ENCODE results near the gene SYTL1. TPM values are rescaled to one million over a fixed set of nuclear protein-coding genes. Genes with fewer than 3 reads are reported as not detected.
A peak's percentile ranks its signal among the peaks of the same experiment; 100 is the strongest.

Gene SYTL1
- total and polyA plus RNA-seq, 5 donors from 2014 or later, result 91.0 to 191 (median 122) TPM

DNA sequence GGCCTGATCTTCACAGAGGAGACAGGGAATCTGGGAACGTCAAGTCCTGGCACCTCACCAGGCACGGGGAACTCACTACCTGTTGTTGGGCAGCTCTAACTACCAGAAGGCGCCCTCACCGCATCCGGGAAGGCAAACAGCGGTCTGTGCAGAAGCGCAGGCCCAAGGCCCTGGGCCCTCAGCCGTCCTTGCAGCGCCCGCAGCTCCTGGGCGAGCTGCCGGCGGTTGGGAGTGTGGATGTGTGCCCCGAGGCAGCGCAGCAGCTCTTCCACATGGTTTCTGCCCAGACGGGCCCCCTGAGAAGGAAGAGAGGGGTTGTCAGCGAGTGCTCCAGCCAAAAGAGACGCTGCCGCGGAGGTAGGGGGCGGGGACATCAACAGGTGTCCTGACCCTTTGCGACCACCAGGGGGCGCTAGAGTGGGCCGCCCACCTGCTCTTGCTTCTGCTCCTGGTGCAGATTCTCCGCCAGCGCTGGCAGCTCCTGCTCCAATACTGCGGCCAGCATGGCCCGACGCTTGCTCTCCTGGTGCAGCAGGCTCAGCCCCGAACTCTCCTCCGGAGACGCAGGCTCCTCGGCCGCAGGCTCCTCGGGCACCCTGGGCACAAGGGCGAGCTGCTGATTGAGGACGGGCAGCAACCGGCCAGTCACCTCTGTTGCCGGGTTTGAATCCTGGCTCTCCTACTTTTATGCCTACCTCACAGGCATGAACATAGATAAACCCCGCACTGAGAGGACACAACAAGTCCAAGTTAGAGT lies 15.6 kb downstream of the SYTL1 start:
- H3K9me3 Mint-ChIP-seq, result no peaks in the 10 kb centered on the region
- H3K4me3 Mint-ChIP-seq, result peak overlapping the region; percentile 79 to 89 (median 83)
- H3K27me3 ChIP-seq (ENCODE audit: control insufficient read depth, insufficient read depth, low read length), result no peaks in the 10 kb centered on the region
- peak overlapping the region; percentile 56 to 83 (median 75) for H3K27ac Mint-ChIP-seq
- ATAC-seq (ENCODE audit: low read depth in 2 of 2) (peak; percentile 73 to 81), DNase-seq (peak; percentile 72 to 87 (median 84))
- peaks cover 0 to 66% (median 26%) of the 10 kb centered on the region in 4 donors for H3K4me1 Mint-ChIP-seq
- peaks cover 45% of the 10 kb centered on the region for H3K4me1 ChIP-seq (ENCODE audit: control insufficient read depth, insufficient read depth, low read length, poor library complexity, severe bottlenecking)
- peaks cover 4% of the 10 kb centered on the region for H3K27me3 Mint-ChIP-seq
- peaks cover 3% of the 10 kb centered on the region for H3K36me3 Mint-ChIP-seq
- no peaks in the 10 kb centered on the region for H3K9me3 ChIP-seq (ENCODE audit: control insufficient read depth in 2 of 2, low read length in 2 of 2)
- peak overlapping the region; percentile 37 for H3K4me3 ChIP-seq (ENCODE audit: low read depth, low read length)
- H3K27ac ChIP-seq (ENCODE audit: insufficient read depth, low read length, poor library complexity, severe bottlenecking), result peak overlapping the region; percentile 65
- H3K36me3 ChIP-seq (ENCODE audit: control insufficient read depth, insufficient read depth, low read length), result no peaks in the 10 kb centered on the region

DNA sequence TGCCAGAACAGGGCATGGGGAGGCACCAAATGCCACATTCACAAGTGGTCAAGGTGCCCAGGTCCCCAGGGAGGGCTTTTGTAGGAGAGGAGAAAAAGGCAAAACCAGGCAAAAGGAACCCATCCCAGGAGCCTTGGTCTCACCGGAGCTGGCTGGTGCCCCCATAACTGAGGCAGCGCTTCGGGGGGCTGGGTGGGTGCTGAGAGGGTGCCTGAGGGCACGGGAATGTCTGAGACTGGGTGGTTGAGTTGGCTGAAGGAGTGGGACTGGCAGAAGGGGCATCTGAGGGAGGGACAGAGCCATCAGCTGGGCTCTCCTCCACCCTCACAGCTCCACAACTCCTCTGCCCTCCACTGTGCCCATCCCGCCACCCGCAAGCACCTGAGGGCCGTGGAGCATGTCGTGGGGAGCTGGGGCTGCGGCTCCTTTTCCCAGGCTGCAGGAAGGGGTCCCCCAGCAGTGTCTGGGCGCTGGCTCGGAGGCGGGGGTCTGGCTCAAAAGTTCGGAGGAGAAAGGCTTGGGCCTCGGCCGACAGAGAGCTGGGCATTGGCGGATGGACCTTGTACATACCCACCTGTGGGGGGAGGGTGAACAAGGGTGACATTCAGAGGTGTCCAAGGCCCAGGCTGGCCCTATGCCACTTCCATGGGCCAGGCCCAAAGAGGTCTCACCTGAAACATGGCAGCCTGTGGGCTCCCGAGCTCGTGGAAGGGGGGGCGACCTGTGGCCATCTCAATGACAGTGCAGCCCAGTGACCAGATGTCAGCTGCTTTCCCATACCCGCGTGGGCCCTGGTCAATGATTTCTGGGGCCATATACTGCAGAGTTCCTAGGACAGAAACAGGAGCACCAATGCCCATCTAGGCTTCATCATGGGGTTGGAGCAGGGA lies 16.5 kb downstream of the SYTL1 start:
- Histone ChIP-seq H3K36me3 (ENCODE audit: control insufficient read depth, insufficient read depth, low read length) (no peaks in the 10 kb centered on the region), H3K27me3 (ENCODE audit: control insufficient read depth, insufficient read depth, low read length) (no peaks in the 10 kb centered on the region), H3K27ac (ENCODE audit: insufficient read depth, low read length, poor library complexity, severe bottlenecking) (no peak overlapping the region), H3K4me1 (ENCODE audit: control insufficient read depth, insufficient read depth, low read length, poor library complexity, severe bottlenecking) (peaks cover 45% of the 10 kb centered on the region), H3K4me3 (ENCODE audit: low read depth, low read length) (no peak overlapping the region), H3K9me3 (ENCODE audit: control insufficient read depth in 2 of 2, low read length in 2 of 2) (no peaks in the 10 kb centered on the region)
- Mint-ChIP-seq H3K27me3 (peaks cover 4% of the 10 kb centered on the region), H3K27ac (peak overlapping the region in 2 of 3 donors; percentile 60 to 61), H3K4me1 (peaks cover 0 to 69% (median 26%) of the 10 kb centered on the region in 4 donors), H3K36me3 (peaks cover 3% of the 10 kb centered on the region), H3K4me3 (peak overlapping the region; percentile 79 to 91 (median 84)), H3K9me3 (no peaks in the 10 kb centered on the region)
- ATAC-seq (ENCODE audit: low read depth in 2 of 2), result no peak
- DNase-seq, result no peak

DNA sequence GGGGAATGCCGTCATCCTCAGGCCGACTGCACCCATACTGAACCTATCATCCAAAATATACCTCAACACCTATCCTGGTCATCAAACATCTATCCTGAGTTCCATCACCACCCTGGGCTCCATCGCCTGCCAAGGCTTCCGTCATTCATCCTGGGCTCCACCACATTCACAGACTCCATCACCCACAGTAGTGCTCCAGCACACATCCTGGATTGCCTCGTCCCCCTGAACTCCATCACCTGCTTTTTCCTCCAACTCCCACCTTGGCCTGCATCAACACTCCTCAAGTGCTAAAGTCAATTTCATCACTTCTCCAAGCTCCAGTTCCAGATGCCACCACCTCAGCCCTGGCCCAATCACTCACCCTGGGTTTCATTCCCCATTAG lies 17.1 kb downstream of the SYTL1 start:
- peaks cover 45% of the 10 kb centered on the region for H3K4me1 ChIP-seq (ENCODE audit: control insufficient read depth, insufficient read depth, low read length, poor library complexity, severe bottlenecking)

DNA sequence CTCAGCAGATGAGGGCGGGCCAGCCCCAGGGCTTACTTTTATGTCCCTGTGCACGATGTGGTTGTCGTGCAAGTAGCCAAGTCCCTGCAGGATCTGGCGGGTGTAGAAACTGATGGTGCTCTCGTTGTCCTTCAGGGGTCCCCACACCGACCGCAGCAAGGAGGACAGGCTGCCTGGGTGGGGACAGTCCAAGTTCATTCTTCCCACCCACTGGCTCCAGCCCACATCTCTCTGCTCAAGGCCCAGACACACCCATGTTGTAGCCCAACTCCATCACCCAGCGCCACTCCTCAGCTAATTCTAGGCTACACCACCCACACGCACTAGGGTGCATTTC lies 18.0 kb downstream of the SYTL1 start:
- Mint-ChIP-seq H3K4me3 (peak overlapping the region; percentile 59 to 91 (median 82)), H3K27me3 (peaks cover 4% of the 10 kb centered on the region), H3K36me3 (no peaks in the 10 kb centered on the region), H3K9me3 (no peaks in the 10 kb centered on the region), H3K4me1 (peaks cover 0 to 70% (median 25%) of the 10 kb centered on the region in 4 donors), H3K27ac (peak overlapping the region in 2 of 3 donors; percentile 61 to 96)
- Histone ChIP-seq H3K4me3 (ENCODE audit: low read depth, low read length) (peak overlapping the region; percentile 61), H3K27ac (ENCODE audit: insufficient read depth, low read length, poor library complexity, severe bottlenecking) (no peak overlapping the region), H3K36me3 (ENCODE audit: control insufficient read depth, insufficient read depth, low read length) (no peaks in the 10 kb centered on the region), H3K27me3 (ENCODE audit: control insufficient read depth, insufficient read depth, low read length) (no peaks in the 10 kb centered on the region), H3K4me1 (ENCODE audit: control insufficient read depth, insufficient read depth, low read length, poor library complexity, severe bottlenecking) (peaks cover 47% of the 10 kb centered on the region), H3K9me3 (ENCODE audit: control insufficient read depth in 2 of 2, low read length in 2 of 2) (no peaks in the 10 kb centered on the region)
- DNase-seq (no peak), ATAC-seq (ENCODE audit: low read depth in 2 of 2) (no peak)

More for the DNA sequence above, 17.1 kb downstream of the SYTL1 start:
- Histone ChIP-seq H3K36me3 (ENCODE audit: control insufficient read depth, insufficient read depth, low read length) (no peaks in the 10 kb centered on the region), H3K27ac (ENCODE audit: insufficient read depth, low read length, poor library complexity, severe bottlenecking) (no peak overlapping the region), H3K27me3 (ENCODE audit: control insufficient read depth, insufficient read depth, low read length) (no peaks in the 10 kb centered on the region), H3K4me3 (ENCODE audit: low read depth, low read length) (no peak overlapping the region), H3K9me3 (ENCODE audit: control insufficient read depth in 2 of 2, low read length in 2 of 2) (no peaks in the 10 kb centered on the region)
- Mint-ChIP-seq H3K27me3 (peaks cover 4% of the 10 kb centered on the region), H3K27ac (peak overlapping the region in 2 of 3 donors; percentile 60 to 61), H3K9me3 (no peaks in the 10 kb centered on the region), H3K4me1 (peaks cover 0 to 66% (median 25%) of the 10 kb centered on the region in 4 donors), H3K36me3 (no peaks in the 10 kb centered on the region), H3K4me3 (peak overlapping the region in 3 of 4 donors; percentile 39 to 91 (median 78))
- DNase-seq (no peak), ATAC-seq (ENCODE audit: low read depth in 2 of 2) (no peak)

DNA sequence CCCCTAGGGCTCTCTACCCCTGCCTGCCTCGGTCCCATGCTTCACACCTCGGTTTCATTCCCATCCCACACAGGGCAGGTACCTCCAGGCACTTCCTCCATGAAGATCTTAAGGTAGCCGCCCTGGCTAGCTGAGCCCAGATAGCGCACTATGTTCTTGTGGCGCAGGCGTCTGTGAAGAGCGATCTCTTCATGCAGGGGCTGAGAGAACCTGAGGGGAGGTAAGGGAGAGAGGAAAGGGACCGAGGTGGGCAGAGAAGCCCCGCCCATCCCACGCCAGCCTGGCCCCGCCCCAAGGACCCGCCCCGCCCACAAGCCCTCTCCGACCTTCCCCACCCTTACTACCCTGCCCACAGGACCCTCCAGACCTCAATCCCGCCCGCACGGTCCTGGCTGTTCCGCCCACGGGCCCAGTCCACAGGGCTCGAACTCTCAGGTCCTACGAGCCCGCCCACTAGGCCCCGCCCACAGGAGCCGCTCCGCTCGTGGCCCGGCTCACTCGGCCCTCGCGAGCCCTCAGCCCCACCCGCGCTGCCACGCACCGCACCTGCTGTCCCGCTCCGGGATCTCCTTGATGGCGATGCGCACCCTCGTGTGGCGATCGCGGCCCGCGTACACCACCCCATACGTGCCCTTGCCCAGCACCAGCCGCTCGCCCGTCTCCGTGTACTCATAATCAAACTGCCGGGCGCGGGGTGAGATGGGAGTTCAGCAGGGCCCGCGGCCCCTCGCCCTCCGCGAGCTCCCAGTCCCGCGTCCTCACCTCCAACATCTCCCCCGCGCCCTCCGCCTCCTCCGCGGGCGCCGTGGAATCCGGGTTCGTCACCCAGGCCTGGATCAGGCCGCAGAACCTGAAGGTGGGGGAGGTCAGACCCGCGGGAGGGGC lies 18.6 kb downstream of the SYTL1 start:
- no peaks in the 10 kb centered on the region for H3K27me3 ChIP-seq (ENCODE audit: control insufficient read depth, insufficient read depth, low read length)

DNA sequence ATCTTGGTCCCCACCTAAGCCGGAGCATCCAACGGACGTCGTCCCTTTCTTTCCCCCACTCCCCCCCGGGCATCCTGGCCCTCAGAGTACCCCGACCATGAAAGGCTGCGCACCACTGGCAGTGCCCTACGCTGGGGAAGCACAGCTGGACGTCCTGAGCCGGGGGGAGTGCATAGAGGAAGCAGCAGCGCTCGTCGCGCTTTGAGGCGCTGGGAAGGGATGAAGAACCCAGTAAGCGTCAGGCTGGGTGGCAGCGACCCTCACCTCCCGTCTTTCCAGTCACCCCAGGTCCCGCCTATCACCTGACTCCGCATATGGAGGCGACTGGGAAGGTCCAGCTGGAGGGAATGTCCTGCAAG lies 19.2 kb downstream of the SYTL1 start:
- Histone ChIP-seq H3K27me3 (ENCODE audit: control insufficient read depth, insufficient read depth, low read length) (no peaks in the 10 kb centered on the region), H3K4me1 (ENCODE audit: control insufficient read depth, insufficient read depth, low read length, poor library complexity, severe bottlenecking) (peaks cover 51% of the 10 kb centered on the region), H3K27ac (ENCODE audit: insufficient read depth, low read length, poor library complexity, severe bottlenecking) (no peak overlapping the region), H3K4me3 (ENCODE audit: low read depth, low read length) (no peak overlapping the region), H3K36me3 (ENCODE audit: control insufficient read depth, insufficient read depth, low read length) (no peaks in the 10 kb centered on the region), H3K9me3 (ENCODE audit: control insufficient read depth in 2 of 2, low read length in 2 of 2) (no peaks in the 10 kb centered on the region)
- Mint-ChIP-seq H3K4me3 (peak overlapping the region; percentile 73 to 91 (median 79)), H3K9me3 (no peaks in the 10 kb centered on the region), H3K4me1 (peaks cover 0 to 73% (median 21%) of the 10 kb centered on the region in 4 donors), H3K36me3 (no peaks in the 10 kb centered on the region), H3K27me3 (peaks cover 4% of the 10 kb centered on the region), H3K27ac (peak overlapping the region in 1 of 3 donors; percentile 83)
- DNase-seq (no peak), ATAC-seq (ENCODE audit: low read depth in 2 of 2) (no peak)

More for the DNA sequence above, 18.6 kb downstream of the SYTL1 start:
- Histone ChIP-seq H3K9me3 (ENCODE audit: control insufficient read depth in 2 of 2, low read length in 2 of 2) (no peaks in the 10 kb centered on the region), H3K36me3 (ENCODE audit: control insufficient read depth, insufficient read depth, low read length) (no peaks in the 10 kb centered on the region), H3K27ac (ENCODE audit: insufficient read depth, low read length, poor library complexity, severe bottlenecking) (peak overlapping the region; percentile 21), H3K4me3 (ENCODE audit: low read depth, low read length) (peak overlapping the region; percentile 61), H3K4me1 (ENCODE audit: control insufficient read depth, insufficient read depth, low read length, poor library complexity, severe bottlenecking) (peaks cover 51% of the 10 kb centered on the region)
- Mint-ChIP-seq H3K27ac (peak overlapping the region; percentile 61 to 96 (median 87)), H3K4me3 (peak overlapping the region; percentile 73 to 91 (median 82)), H3K36me3 (no peaks in the 10 kb centered on the region), H3K9me3 (no peaks in the 10 kb centered on the region), H3K4me1 (peaks cover 0 to 73% (median 25%) of the 10 kb centered on the region in 4 donors), H3K27me3 (peaks cover 4% of the 10 kb centered on the region)
- DNase-seq (peak; percentile 36 to 73 (median 37)), ATAC-seq (ENCODE audit: low read depth in 2 of 2) (peak in 1 of 2 donors; percentile 7)

DNA sequence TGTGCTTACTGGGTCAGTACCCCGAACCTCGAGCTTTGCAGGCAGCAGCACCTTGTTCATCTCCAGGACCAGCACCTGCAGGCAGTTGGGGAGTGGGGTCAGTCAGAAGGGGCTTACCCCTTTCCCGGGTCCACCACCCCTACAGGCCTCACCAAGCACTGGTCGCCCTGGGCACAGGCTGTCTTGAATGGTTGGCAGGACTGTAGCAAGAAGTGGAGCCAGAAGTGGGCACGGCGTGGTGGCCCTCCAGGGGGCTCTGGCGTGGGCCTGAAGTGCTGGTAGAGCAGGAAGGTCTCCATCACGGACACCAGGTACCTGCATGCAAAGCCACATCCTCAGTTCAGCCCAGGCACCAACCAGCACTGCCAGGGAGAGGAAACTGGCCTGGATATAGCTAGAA lies 19.7 kb downstream of the SYTL1 start:
- H3K4me1 ChIP-seq (ENCODE audit: control insufficient read depth, insufficient read depth, low read length, poor library complexity, severe bottlenecking), result peaks cover 47% of the 10 kb centered on the region
- ATAC-seq (ENCODE audit: low read depth in 2 of 2) (no peak), DNase-seq (no peak)
- H3K27ac ChIP-seq (ENCODE audit: insufficient read depth, low read length, poor library complexity, severe bottlenecking), result no peak overlapping the region
- no peaks in the 10 kb centered on the region for H3K36me3 ChIP-seq (ENCODE audit: control insufficient read depth, insufficient read depth, low read length)
- Mint-ChIP-seq H3K27me3 (peaks cover 4% of the 10 kb centered on the region), H3K4me3 (peak overlapping the region in 3 of 4 donors; percentile 55 to 91 (median 73)), H3K9me3 (no peaks in the 10 kb centered on the region), H3K4me1 (peaks cover 0 to 68% (median 18%) of the 10 kb centered on the region in 4 donors), H3K27ac (peak overlapping the region in 1 of 3 donors; percentile 83), H3K36me3 (no peaks in the 10 kb centered on the region)
- no peaks in the 10 kb centered on the region for H3K9me3 ChIP-seq (ENCODE audit: control insufficient read depth in 2 of 2, low read length in 2 of 2)
- H3K4me3 ChIP-seq (ENCODE audit: low read depth, low read length), result no peak overlapping the region
- H3K27me3 ChIP-seq (ENCODE audit: control insufficient read depth, insufficient read depth, low read length), result no peaks in the 10 kb centered on the region

Data from CD4-positive, CD25-positive, alpha-beta regulatory T cell (primary cell).